HepG2 (cell line): Measurements from ENCODE around the gene PRKRIP1.

Source experiments
- CHD2 ChIP-seq: IDR thresholded peaks from 2 replicates; pipeline ENCODE4 v1.6.1; 2011; ENCODE audit warnings: low read depth, low read length, improper control_type of control experiment
- CTCF ChIP-seq: sonication (generic); formaldehyde crosslinking; IDR thresholded peaks from 2 replicates; pipeline ENCODE4 v1.5.0; 2020; ENCODE audit warnings: mild to moderate bottlenecking, missing genetic modification reagents, moderate library complexity
- MLX ChIP-seq: IDR thresholded peaks from 2 replicates; pipeline ENCODE4 v1.6.1; 2016
- NFKBIZ ChIP-seq: IDR thresholded peaks from 2 replicates; pipeline ENCODE4 v1.6.1; 2018; ENCODE audit warnings: missing genetic modification reagents, missing compliant biosample characterization
- SRSF9 ChIP-seq: fragments of 200-400 bp; formaldehyde crosslinking; IDR thresholded peaks from 2 replicates; pipeline ENCODE4 v1.6.1; 2018; ENCODE audit warnings: borderline replicate concordance, mild to moderate bottlenecking, low read depth, low read length; ENCODE audit not compliant: insufficient read depth, poor library complexity, severe bottlenecking
- TGIF2 ChIP-seq: IDR thresholded peaks from 2 replicates; pipeline ENCODE4 v1.6.1; 2016; ENCODE audit warnings: control low read depth, missing compliant biosample characterization
- U2AF1 ChIP-seq: fragments of 200-400 bp; formaldehyde crosslinking; optimal IDR thresholded peaks from 2 replicates; pipeline ENCODE3; 2017; ENCODE audit warnings: mild to moderate bottlenecking, low read depth, low read length
- ZNF263 ChIP-seq: sonication (generic); formaldehyde crosslinking; IDR thresholded peaks from 2 replicates; pipeline ENCODE4 v1.4.0; 2020; ENCODE audit warnings: missing genetic modification reagents

GRCh38 chr7:102457352-102457924 is 61.3 kb downstream of the PRKRIP1 start:
- no peak for TF ChIP-seq ZNF263
- no peak for TF ChIP-seq CHD2
- TF ChIP-seq NFKBIZ (CRISPR knock-in tag) = no peak
- no peak for TF ChIP-seq TGIF2
- TF ChIP-seq SRSF9 = no peak
- TF ChIP-seq MLX (CRISPR knock-in tag) = no peak
- no peak for TF ChIP-seq U2AF1
- TF ChIP-seq CTCF (CRISPR knock-in tag) = no peak
